IMR-90 (cell line): ENCODE data around the gene SLC35G6. TPM values are rescaled to one million over a fixed set of nuclear protein-coding genes. Genes with fewer than 3 reads are reported as not detected.

Source experiments
- ATAC-seq: fragments of 200-7000 bp; cut with Tn5 transposase; 2 replicates; pipeline ENCODE4 v1.9.1; 2020; ENCODE audit warnings: low read depth, mild to moderate bottlenecking, moderate library complexity
- BruUV-seq: library from RNA; stranded (reverse); fragments of 400-500 nt; replicated peaks from 2 replicates; lab custom pipeline; 2021; lab: Mats Ljungman, UMichigan
- CTCF ChIA-PET: fragments of 300-600 bp; formaldehyde crosslinking; extraction: SDS; loops from one replicate; lab custom pipeline; 2021; ENCODE audit warnings: antibody characterized with exemption; lab: Yijun Ruan, JAX
- POLR2A ChIA-PET: fragments of 300-600 bp; sonication (Branson Sonifier 250); formaldehyde crosslinking; loops from one replicate; lab custom pipeline; 2022; ENCODE audit warnings: antibody characterized with exemption; ENCODE audit not compliant: unreplicated experiment; lab: Charles Lee
- DNase-seq: peaks from one replicate; pipeline ENCODE4 v3.0.0; 2013
- H2AFZ ChIP-seq: replicated peaks from 2 replicates; pipeline ENCODE3; 2013; ENCODE audit warnings: low read length, mild to moderate bottlenecking; ENCODE audit not compliant: poor library complexity
- H2AK5ac ChIP-seq: 2 replicates; pipeline ENCODE4 v1.6.1; 2013; ENCODE audit warnings: low read depth, low read length, inconsistent platforms
- H2AK9ac ChIP-seq: replicated peaks from 2 replicates; pipeline ENCODE3; 2013; ENCODE audit warnings: mild to moderate bottlenecking, low read depth, low read length, moderate library complexity; ENCODE audit not compliant: poor library complexity
- H2BK120ac ChIP-seq: 2 replicates; pipeline ENCODE4 v1.6.1; 2013; ENCODE audit warnings: low read depth, low read length, inconsistent platforms
- H2BK15ac ChIP-seq: 3 replicates; pipeline ENCODE4 v1.6.1; 2013; ENCODE audit warnings: low read depth, low read length, inconsistent platforms
- H2BK20ac ChIP-seq: 2 replicates; pipeline ENCODE4 v1.6.1; 2013; ENCODE audit warnings: low read depth, mild to moderate bottlenecking, inconsistent platforms, low read length, moderate library complexity
- H2BK5ac ChIP-seq: 2 replicates; pipeline ENCODE4 v1.6.1; 2013; ENCODE audit warnings: mild to moderate bottlenecking, low read depth, low read length, inconsistent platforms; ENCODE audit not compliant: poor library complexity, severe bottlenecking
- H3K14ac ChIP-seq: replicated peaks from 2 replicates; pipeline ENCODE4 v1.6.1; 2013; ENCODE audit warnings: low read depth, low read length, inconsistent platforms
- H3K18ac ChIP-seq: 2 replicates; pipeline ENCODE4 v1.6.1; 2013; ENCODE audit warnings: low read depth, low read length, control low read depth
- H3K23ac ChIP-seq: 2 replicates; pipeline ENCODE4 v1.6.1; 2013; ENCODE audit warnings: low read depth, low read length, inconsistent platforms
- H3K27ac ChIP-seq: 2 replicates; pipeline ENCODE4 v1.5.1; 2013; ENCODE audit warnings: mild to moderate bottlenecking, control low read depth, low read length; ENCODE audit not compliant: insufficient read depth
- H3K27me3 ChIP-seq: 2 replicates; pipeline ENCODE4 v1.6.1; 2013; ENCODE audit warnings: low read length; ENCODE audit not compliant: control insufficient read depth, insufficient read depth
- H3K36me3 ChIP-seq: 2 replicates; pipeline ENCODE4 v1.6.1; 2013; ENCODE audit warnings: low read length, mixed read lengths; ENCODE audit not compliant: control insufficient read depth, insufficient read depth
- H3K4ac ChIP-seq: 2 replicates; pipeline ENCODE4 v1.6.1; 2013; ENCODE audit warnings: low read depth, low read length, inconsistent platforms
- H3K4me1 ChIP-seq: 2 replicates; pipeline ENCODE4 v1.6.1; 2013; ENCODE audit warnings: low read length, mixed read lengths; ENCODE audit not compliant: control insufficient read depth, insufficient read depth
- H3K4me2 ChIP-seq: 2 replicates; pipeline ENCODE4 v1.6.1; 2013; ENCODE audit warnings: low read depth, mild to moderate bottlenecking, control low read depth, low read length, moderate library complexity
- H3K4me3 ChIP-seq: 2 replicates; pipeline ENCODE4 v1.5.1; 2013; ENCODE audit warnings: low read depth, mild to moderate bottlenecking, control low read depth, low read length, moderate library complexity; ENCODE audit not compliant: insufficient read depth
- H3K56ac ChIP-seq: 2 replicates; pipeline ENCODE4 v1.6.1; 2013; ENCODE audit warnings: low read length, inconsistent platforms; ENCODE audit not compliant: insufficient read depth; ENCODE audit errors: extremely low read depth
- H3K79me1 ChIP-seq, 2 experiments: 2 replicates each; pipeline ENCODE4 v1.6.1; 2013; ENCODE audit warnings: low read length in 2 of 2, inconsistent platforms in 1 of 2, low read depth in 1 of 2
- H3K9ac ChIP-seq: 2 replicates; pipeline ENCODE4 v1.6.1; 2013; ENCODE audit warnings: low read depth, low read length, control low read depth
- H3K9me1 ChIP-seq: 2 replicates; pipeline ENCODE4 v1.6.1; 2013; ENCODE audit warnings: low read length, inconsistent platforms; ENCODE audit not compliant: insufficient read depth
- H3K9me3 ChIP-seq: 2 replicates; pipeline ENCODE4 v1.6.1; 2013; ENCODE audit warnings: low read length; ENCODE audit not compliant: control insufficient read depth, insufficient read depth
- H4K20me1 ChIP-seq: 2 replicates; pipeline ENCODE4 v1.6.1; 2013; ENCODE audit warnings: low read length, inconsistent platforms; ENCODE audit not compliant: insufficient read depth
- H4K5ac ChIP-seq: 2 replicates; pipeline ENCODE4 v1.6.1; 2013; ENCODE audit warnings: mild to moderate bottlenecking, low read depth, low read length, control low read depth
- H4K8ac ChIP-seq, 2 experiments: 2 replicates each; pipeline ENCODE4 v1.6.1; 2013; ENCODE audit warnings: low read depth in 2 of 2, low read length in 2 of 2, control low read depth in 1 of 2, inconsistent platforms in 1 of 2
- H4K91ac ChIP-seq: 2 replicates; pipeline ENCODE4 v1.6.1; 2013; ENCODE audit warnings: low read depth, low read length, inconsistent platforms; ENCODE audit not compliant: insufficient read depth
- BHLHE40 ChIP-seq: fragments of 150-350 bp; IDR thresholded peaks from 2 replicates; pipeline ENCODE4 v1.6.1; 2016; ENCODE audit warnings: mild to moderate bottlenecking, low read depth, low read length
- CEBPB ChIP-seq: IDR thresholded peaks from 2 replicates; pipeline ENCODE4 v1.6.1; 2012; ENCODE audit warnings: low read depth, low read length, improper control_type of control experiment
- CHD1 ChIP-seq: IDR thresholded peaks from 2 replicates; pipeline ENCODE4 v1.6.1; 2012; ENCODE audit warnings: low read depth, low read length, improper control_type of control experiment
- CTCF ChIP-seq: conservative IDR thresholded peaks from 2 replicates; pipeline ENCODE4 v1.5.1; 2012; ENCODE audit warnings: mild to moderate bottlenecking, low read depth, low read length, improper control_type of control experiment
- ELK1 ChIP-seq: fragments of 150-350 bp; IDR thresholded peaks from 2 replicates; pipeline ENCODE4 v1.6.1; 2016; ENCODE audit warnings: low read depth, mild to moderate bottlenecking, low read length, moderate library complexity, borderline replicate concordance
- FOS ChIP-seq: fragments of 150-350 bp; IDR thresholded peaks from 2 replicates; pipeline ENCODE4 v1.6.1; 2016; ENCODE audit warnings: low read depth, low read length
- MAZ ChIP-seq: IDR thresholded peaks from 2 replicates; pipeline ENCODE4 v1.6.1; 2012; ENCODE audit warnings: low read depth, mild to moderate bottlenecking, low read length, improper control_type of control experiment, moderate library complexity, borderline replicate concordance
- MXI1 ChIP-seq: IDR thresholded peaks from 2 replicates; pipeline ENCODE4 v1.6.1; 2012; ENCODE audit warnings: low read depth, mild to moderate bottlenecking, low read length, moderate library complexity, borderline replicate concordance
- NFE2L2 ChIP-seq: fragments of 150-350 bp; IDR thresholded peaks from 2 replicates; pipeline ENCODE4 v1.6.1; 2016; ENCODE audit warnings: low read depth, mild to moderate bottlenecking, low read length
- POLR2A ChIP-seq: IDR thresholded peaks from 2 replicates; pipeline ENCODE4 v1.6.1; 2012; ENCODE audit warnings: mild to moderate bottlenecking, low read depth, low read length
- RAD21 ChIP-seq: IDR thresholded peaks from 2 replicates; pipeline ENCODE4 v1.6.1; 2012; ENCODE audit warnings: low read length, improper control_type of control experiment
- RCOR1 ChIP-seq: IDR thresholded peaks from 2 replicates; pipeline ENCODE4 v1.6.1; 2012; ENCODE audit warnings: mild to moderate bottlenecking, low read length, improper control_type of control experiment; ENCODE audit not compliant: insufficient replicate concordance
- RFX5 ChIP-seq: IDR thresholded peaks from 2 replicates; pipeline ENCODE4 v1.8.0; 2012; ENCODE audit warnings: low read depth, mild to moderate bottlenecking, low read length, moderate library complexity
- SMC3 ChIP-seq: fragments of 150-350 bp; IDR thresholded peaks from 2 replicates; pipeline ENCODE4 v1.6.1; 2016; ENCODE audit warnings: low read depth, mild to moderate bottlenecking, antibody characterized with exemption, low read length, moderate library complexity
- USF2 ChIP-seq: fragments of 150-350 bp; IDR thresholded peaks from 2 replicates; pipeline ENCODE4 v1.6.1; 2017; ENCODE audit warnings: mild to moderate bottlenecking, antibody characterized with exemption, low read length, low read depth
- WGBS, 2 experiments: methylation state at CpG; one replicate each; pipeline versions ENCODE4 v1.1.5 to v1.1.7; 2013; ENCODE audit warnings: missing lambda C conversion rate in 2 of 2; ENCODE audit not compliant: insufficient read length in 1 of 2; ENCODE audit errors: extremely low coverage in 2 of 2; 5-methylcytosine and 5-hydroxymethylcytosine counted together
- dilution Hi-C: fragments of 300-500 bp; cut with HindIII; formaldehyde crosslinking; loops from one replicate; pipeline ENCODE4 v1.14.3; 2018; ENCODE audit warnings: low sequenced_read_pairs; ENCODE audit not compliant: unreplicated experiment
- in situ Hi-C: fragments of 300-500 bp; cut with MboI; formaldehyde crosslinking; loops from 3 replicates; pipeline ENCODE4 v1.14.3; 2019; ENCODE audit warnings: low sequenced_read_pairs, inconsistent platforms, mixed read lengths
- intact Hi-C: fragments of 100-400 bp; cut with micrococcal nuclease; formaldehyde crosslinking; loops from 2 replicates; pipeline ENCODE4 v1.10.0; 2022
- polyA plus RNA-seq, 3 experiments: library from polyadenylated mRNA; depleted of rRNA; stranded (reverse); fragments of >200 nt; gene quantifications; 2 replicates each; pipeline ENCODE4 v1.2.3, GENCODE V29; 2012; ENCODE audit warnings: low replicate concordance in 1 of 3
- total RNA-seq: library from RNA; depleted of rRNA; stranded (reverse); fragments of >200 nt; gene quantifications from 2 replicates; pipeline ENCODE4 v1.2.3, GENCODE V29; 2012

Gene SLC35G6
- total and polyA plus RNA-seq, 2 of the 4 experiments (the other 2 are of a cell fraction): not detected

GRCh38 chr17:7437950-7438614, 43.2 kb upstream of the SLC35G6 start:
- Histone ChIP-seq H4K91ac (no peak overlapping the region), H4K20me1 (peaks cover 3% of the 10 kb centered on the region; the same call in 1 of the 2 replicates), H4K8ac (no peak overlapping the region), H2BK15ac (no peak overlapping the region), H2BK5ac (no peak overlapping the region), H2BK120ac (no peak overlapping the region), H2BK20ac (no peak overlapping the region), H3K9me1 (no peaks in the 10 kb centered on the region), H3K56ac (no peak overlapping the region), H3K27me3 (peaks cover 34% of the 10 kb centered on the region), H3K4me3 (peak overlapping the region; percentile 12; the same call in 1 of the 2 replicates), H4K5ac (no peak overlapping the region), H3K4ac (no peak overlapping the region), H3K9ac (no peak overlapping the region; the same call in 1 of the 2 replicates), H3K36me3 (no peaks in the 10 kb centered on the region), H3K4me2 (no peak overlapping the region), H3K14ac (no peak overlapping the region), H3K18ac (no peak overlapping the region), H3K79me1 (peaks cover 0 to 2% of the 10 kb centered on the region in 2 experiments; a peak in 1 of 4 replicates), H3K4me1 (peaks cover 8% of the 10 kb centered on the region), H3K27ac (no peak overlapping the region), H3K9me3 (no peaks in the 10 kb centered on the region), H2AK9ac (peak overlapping the region; percentile 34), H2AK5ac (no peak overlapping the region), H2AFZ (peak overlapping the region; percentile 16), H3K23ac (no peak overlapping the region)
- ChIA-PET CTCF (interaction anchor here (0.6 to 1.8 kb wide), 2 partner anchors 39 to 161 kb away, joined by 6 to 10 read pairs; no protein-coding TSS in a partner anchor), POLR2A (no interaction called here)
- no peak for DNase-seq
- dilution Hi-C loops: no loop called here
- no peak for ATAC-seq
- intact Hi-C loops: loop anchor here (1.0 to 5.0 kb wide), 4 partner anchors 33 to 123 kb away; partner anchors contain the start of genes KCTD11, SENP3 and TMEM256
- BruUV-seq: no TSS peak
- in situ Hi-C loops: no loop called here
- 24% methylated on average over 14 of the region's 48 CpGs; no CpG with 5 or more reads in 1 of the 2 experiments for WGBS, 2 experiments
- TF ChIP-seq NFE2L2 (no peak), BHLHE40 (no peak), MXI1 (no peak), MAZ (no peak), USF2 (no peak), ELK1 (no peak), SMC3 (no peak), RCOR1 (no peak), RAD21 (no peak), FOS (no peak), POLR2A (no peak), CTCF (no peak), CEBPB (no peak), CHD1 (no peak), RFX5 (no peak)
